WTC11 (cell line): Measurements from ENCODE around the gene PILRB.

Source experiments
- SMAD3 ChIP-seq: sonication (generic); formaldehyde crosslinking; IDR thresholded peaks from 2 replicates; pipeline ENCODE4 v1.8.0; 2022; ENCODE audit warnings: missing genetic modification reagents, mild to moderate bottlenecking, borderline replicate concordance
- ZBTB21 ChIP-seq: sonication (generic); formaldehyde crosslinking; IDR thresholded peaks from 2 replicates; pipeline ENCODE4 v1.8.1; 2023; ENCODE audit warnings: mild to moderate bottlenecking, missing genetic modification reagents, borderline replicate concordance
- TF ChIP-seq, protein P1 (sequence below): fragments of 200-600 bp; IDR thresholded peaks from 2 replicates; pipeline ENCODE4 v1.8.0; 2022; ENCODE audit warnings: antibody characterized with exemption

DNA sequence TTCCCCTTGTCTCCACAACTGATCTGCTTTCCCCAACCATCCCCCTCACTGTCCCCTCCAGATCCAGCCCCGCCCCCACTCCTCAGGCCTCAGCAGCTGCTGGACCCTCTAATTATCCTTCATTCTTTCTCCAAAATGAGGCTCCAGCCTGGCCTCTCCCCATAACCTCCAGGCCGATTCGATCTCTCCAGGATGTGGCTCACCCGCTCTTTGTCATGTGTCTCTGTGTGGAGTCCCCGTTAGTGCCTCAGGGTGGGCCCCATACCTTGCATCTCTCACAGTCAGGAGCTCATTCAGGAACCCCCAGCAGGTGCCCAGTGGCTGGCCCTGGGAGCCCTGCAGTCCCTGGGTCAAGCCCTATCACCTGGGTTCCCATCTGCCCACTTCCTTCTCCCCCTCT is 16.7 kb downstream of the PILRB start:
- no peak for TF ChIP-seq ZBTB21 (CRISPR knock-in tag)
- TF ChIP-seq, protein P1, sequence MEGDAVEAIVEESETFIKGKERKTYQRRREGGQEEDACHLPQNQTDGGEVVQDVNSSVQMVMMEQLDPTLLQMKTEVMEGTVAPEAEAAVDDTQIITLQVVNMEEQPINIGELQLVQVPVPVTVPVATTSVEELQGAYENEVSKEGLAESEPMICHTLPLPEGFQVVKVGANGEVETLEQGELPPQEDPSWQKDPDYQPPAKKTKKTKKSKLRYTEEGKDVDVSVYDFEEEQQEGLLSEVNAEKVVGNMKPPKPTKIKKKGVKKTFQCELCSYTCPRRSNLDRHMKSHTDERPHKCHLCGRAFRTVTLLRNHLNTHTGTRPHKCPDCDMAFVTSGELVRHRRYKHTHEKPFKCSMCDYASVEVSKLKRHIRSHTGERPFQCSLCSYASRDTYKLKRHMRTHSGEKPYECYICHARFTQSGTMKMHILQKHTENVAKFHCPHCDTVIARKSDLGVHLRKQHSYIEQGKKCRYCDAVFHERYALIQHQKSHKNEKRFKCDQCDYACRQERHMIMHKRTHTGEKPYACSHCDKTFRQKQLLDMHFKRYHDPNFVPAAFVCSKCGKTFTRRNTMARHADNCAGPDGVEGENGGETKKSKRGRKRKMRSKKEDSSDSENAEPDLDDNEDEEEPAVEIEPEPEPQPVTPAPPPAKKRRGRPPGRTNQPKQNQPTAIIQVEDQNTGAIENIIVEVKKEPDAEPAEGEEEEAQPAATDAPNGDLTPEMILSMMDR = no peak
- no peak for TF ChIP-seq SMAD3 (CRISPR knock-in tag)
